IPS-18a (cell line): ENCODE measurements around the gene TRIM66.

Experiments
- H3K27ac ChIP-seq: one replicate; pipeline ENCODE4 v1.5.1; 2013; ENCODE audit warnings: low read length
- H3K27me3 ChIP-seq: one replicate; pipeline ENCODE4 v1.6.1; 2013; ENCODE audit warnings: mild to moderate bottlenecking, low read length; ENCODE audit not compliant: control insufficient read depth, insufficient read depth
- H3K36me3 ChIP-seq: one replicate; pipeline ENCODE4 v1.6.1; 2013; ENCODE audit warnings: low read depth, low read length; ENCODE audit not compliant: control insufficient read depth
- H3K4me1 ChIP-seq: one replicate; pipeline ENCODE4 v1.6.1; 2013; ENCODE audit warnings: low read depth, low read length; ENCODE audit not compliant: control insufficient read depth
- H3K4me3 ChIP-seq: one replicate; pipeline ENCODE4 v1.5.1; 2013; ENCODE audit warnings: low read length
- H3K9ac ChIP-seq: one replicate; pipeline ENCODE4 v1.6.1; 2013; ENCODE audit warnings: mild to moderate bottlenecking, low read length, moderate library complexity
- H3K9me3 ChIP-seq: one replicate; pipeline ENCODE4 v1.6.1; 2013; ENCODE audit warnings: low read depth, low read length; ENCODE audit not compliant: control insufficient read depth

TRIM66 gene, protein sequence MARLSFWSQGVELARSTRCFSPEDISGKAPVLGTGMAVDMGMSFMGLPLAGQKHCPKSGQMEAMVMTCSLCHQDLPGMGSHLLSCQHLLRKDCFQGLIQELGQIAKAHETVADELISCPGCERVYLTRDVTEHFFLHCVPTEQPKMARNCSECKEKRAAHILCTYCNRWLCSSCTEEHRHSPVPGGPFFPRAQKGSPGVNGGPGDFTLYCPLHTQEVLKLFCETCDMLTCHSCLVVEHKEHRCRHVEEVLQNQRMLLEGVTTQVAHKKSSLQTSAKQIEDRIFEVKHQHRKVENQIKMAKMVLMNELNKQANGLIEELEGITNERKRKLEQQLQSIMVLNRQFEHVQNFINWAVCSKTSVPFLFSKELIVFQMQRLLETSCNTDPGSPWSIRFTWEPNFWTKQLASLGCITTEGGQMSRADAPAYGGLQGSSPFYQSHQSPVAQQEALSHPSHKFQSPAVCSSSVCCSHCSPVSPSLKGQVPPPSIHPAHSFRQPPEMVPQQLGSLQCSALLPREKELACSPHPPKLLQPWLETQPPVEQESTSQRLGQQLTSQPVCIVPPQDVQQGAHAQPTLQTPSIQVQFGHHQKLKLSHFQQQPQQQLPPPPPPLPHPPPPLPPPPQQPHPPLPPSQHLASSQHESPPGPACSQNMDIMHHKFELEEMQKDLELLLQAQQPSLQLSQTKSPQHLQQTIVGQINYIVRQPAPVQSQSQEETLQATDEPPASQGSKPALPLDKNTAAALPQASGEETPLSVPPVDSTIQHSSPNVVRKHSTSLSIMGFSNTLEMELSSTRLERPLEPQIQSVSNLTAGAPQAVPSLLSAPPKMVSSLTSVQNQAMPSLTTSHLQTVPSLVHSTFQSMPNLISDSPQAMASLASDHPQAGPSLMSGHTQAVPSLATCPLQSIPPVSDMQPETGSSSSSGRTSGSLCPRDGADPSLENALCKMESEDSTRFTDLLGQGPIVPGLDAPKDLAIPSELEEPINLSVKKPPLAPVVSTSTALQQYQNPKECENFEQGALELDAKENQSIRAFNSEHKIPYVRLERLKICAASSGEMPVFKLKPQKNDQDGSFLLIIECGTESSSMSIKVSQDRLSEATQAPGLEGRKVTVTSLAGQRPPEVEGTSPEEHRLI (N-terminal part only)

GRCh38 chr11:8682303-8683114 is at the start of gene TRIM66, which contains the start of gene RPL27A:
TRIM66 (minus strand) TSS chr11:8682665; CDS start chr11:8672274, 10,391 bp downstream.
RPL27A (plus strand) TSS chr11:8682792; CDS start chr11:8682814, 22 bp downstream.
- Histone ChIP-seq H3K9me3 (no peaks in the 10 kb centered on the region), H3K4me1 (peaks cover 16% of the 10 kb centered on the region), H3K27ac (peak within 1 kb of the TSS; percentile 99), H3K36me3 (peaks cover 36% of the 10 kb centered on the region), H3K9ac (peak within 1 kb of the TSS; percentile 98), H3K4me3 (peak within 1 kb of the TSS; percentile 75), H3K27me3 (no peaks in the 10 kb centered on the region)

DNA sequence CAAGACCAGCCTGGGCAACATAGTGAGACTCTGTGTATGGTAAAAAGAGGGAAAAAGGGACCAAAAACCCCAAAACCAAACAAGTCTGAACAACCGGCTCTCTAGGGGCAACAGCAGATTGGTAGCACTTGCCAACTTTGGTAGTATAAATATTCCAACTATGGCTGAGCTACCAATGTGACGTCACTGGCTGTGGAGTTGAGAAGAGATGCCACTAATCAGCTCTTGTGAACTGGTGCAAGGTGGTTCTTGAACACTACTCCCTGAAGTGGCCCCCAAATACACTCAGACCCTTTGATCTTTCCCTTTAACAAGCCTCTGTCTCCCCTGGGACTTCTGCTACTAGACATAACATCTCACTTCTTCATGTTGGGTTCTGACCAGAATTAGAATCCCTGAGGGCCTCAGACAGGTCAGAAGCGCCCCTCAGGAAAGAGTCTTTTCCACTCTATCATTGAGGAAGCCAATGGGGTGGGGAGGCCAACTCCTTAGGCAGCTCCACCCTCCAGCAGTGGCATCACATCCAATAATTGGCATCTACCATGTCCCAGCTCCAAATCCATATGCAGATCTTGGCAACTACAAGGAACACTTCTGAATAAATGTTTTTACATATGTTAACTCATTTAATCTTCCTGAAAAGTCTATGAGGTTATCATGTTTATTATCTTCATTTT is 49.3 kb upstream of the TRIM66 start:
- no peaks in the 10 kb centered on the region for H3K4me1 ChIP-seq
- no peak overlapping the region for H3K9ac ChIP-seq
- no peak overlapping the region for H3K27ac ChIP-seq
- no peaks in the 10 kb centered on the region for H3K9me3 ChIP-seq
- no peaks in the 10 kb centered on the region for H3K36me3 ChIP-seq
- no peaks in the 10 kb centered on the region for H3K27me3 ChIP-seq
- no peak overlapping the region for H3K4me3 ChIP-seq

DNA sequence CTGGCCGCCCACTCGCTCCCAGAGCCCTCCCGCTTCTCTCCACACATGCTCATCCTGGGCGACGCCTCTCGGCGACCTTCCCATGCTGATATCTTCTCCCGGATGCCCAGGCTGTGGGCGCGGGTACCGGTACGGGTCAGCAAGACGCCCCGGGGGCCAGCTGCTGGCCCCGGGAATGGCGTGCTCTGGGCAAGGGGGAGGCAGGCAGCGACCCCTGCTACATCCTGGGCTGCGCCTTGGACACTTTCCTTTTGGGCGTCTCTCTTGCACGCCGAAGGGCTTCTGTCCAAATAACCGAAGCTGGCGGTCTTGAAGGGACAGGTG is 48.2 kb upstream of the TRIM66 start:
- Histone ChIP-seq H3K36me3 (peaks cover 2% of the 10 kb centered on the region), H3K27ac (no peak overlapping the region), H3K4me3 (no peak overlapping the region), H3K9ac (no peak overlapping the region), H3K9me3 (no peaks in the 10 kb centered on the region), H3K27me3 (no peaks in the 10 kb centered on the region), H3K4me1 (no peaks in the 10 kb centered on the region)

DNA sequence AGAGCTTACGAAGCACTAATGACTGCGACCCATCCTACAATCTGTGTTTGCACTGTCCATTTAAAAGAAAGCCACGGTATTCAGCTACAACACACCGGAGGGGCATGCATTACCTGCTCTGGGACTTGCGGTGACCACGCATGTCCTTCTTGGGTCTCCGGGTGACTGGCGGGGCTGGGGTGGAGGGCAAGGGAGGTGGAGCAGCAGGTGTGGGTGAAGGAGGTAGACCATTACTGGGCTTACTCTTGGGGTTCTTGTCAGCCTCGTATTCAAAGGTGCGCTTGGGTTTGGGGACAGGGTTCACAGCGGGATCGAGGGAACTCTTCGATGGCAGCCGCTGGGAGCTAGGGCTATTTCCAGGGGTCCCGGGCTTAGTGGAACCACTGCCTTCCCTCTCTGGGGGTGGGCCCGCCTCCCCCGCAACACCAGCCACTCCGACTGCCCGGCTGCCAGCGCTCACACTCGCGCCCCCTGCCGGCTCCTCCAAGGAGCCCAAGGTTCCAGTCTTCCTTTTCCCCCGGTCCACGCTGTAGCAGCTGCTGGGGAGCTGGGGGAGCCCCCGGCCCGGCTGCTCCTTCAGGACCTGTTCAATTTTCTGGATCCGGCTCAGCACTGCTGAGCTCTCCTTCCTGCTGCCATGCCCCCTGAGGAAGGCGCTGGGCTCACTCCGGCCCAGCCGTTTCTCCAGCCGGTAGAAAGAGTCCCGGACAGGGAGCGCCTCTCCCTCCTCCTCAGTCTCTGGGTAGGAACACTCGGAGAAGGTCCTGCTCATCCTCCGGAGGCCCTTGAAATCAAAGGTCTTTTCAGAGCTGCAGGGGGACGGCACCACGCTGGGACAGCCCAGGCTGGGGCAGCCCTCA is 47.6 kb upstream of the TRIM66 start:
- Histone ChIP-seq H3K27me3 (no peaks in the 10 kb centered on the region), H3K9me3 (no peaks in the 10 kb centered on the region), H3K27ac (no peak overlapping the region), H3K9ac (no peak overlapping the region), H3K36me3 (peaks cover 3% of the 10 kb centered on the region), H3K4me3 (no peak overlapping the region), H3K4me1 (no peaks in the 10 kb centered on the region)

GRCh38 chr11:8729067-8729466 is 46.6 kb upstream of the TRIM66 start:
- H3K9me3 ChIP-seq, result no peaks in the 10 kb centered on the region
- H3K36me3 ChIP-seq, result peaks cover 3% of the 10 kb centered on the region
- no peak overlapping the region for H3K9ac ChIP-seq
- H3K4me3 ChIP-seq, result no peak overlapping the region
- peaks cover 6% of the 10 kb centered on the region for H3K4me1 ChIP-seq
- no peaks in the 10 kb centered on the region for H3K27me3 ChIP-seq
- no peak overlapping the region for H3K27ac ChIP-seq

DNA sequence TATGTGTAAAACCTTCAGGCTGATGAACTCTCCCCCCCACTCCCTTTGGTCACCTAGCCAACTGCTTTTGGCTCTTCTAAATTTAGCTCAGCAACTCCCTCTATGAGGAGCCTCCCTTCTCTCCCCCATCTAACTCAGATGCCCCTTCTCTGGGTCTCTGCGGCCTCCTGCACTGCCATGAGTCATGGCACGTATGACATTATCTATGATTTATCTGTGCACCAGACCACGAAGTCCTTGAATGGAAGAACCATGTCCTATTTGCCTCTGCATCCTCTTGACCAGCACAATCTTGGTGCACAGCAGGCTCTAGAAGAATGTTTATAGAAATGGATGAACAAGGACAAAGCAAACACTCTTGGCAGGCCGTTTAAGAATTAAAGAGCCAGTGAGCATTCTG is 46.1 kb upstream of the TRIM66 start:
- Histone ChIP-seq H3K27ac (no peak overlapping the region), H3K9ac (no peak overlapping the region), H3K36me3 (peaks cover 3% of the 10 kb centered on the region), H3K27me3 (no peaks in the 10 kb centered on the region), H3K9me3 (no peaks in the 10 kb centered on the region), H3K4me3 (no peak overlapping the region), H3K4me1 (peaks cover 10% of the 10 kb centered on the region)

DNA sequence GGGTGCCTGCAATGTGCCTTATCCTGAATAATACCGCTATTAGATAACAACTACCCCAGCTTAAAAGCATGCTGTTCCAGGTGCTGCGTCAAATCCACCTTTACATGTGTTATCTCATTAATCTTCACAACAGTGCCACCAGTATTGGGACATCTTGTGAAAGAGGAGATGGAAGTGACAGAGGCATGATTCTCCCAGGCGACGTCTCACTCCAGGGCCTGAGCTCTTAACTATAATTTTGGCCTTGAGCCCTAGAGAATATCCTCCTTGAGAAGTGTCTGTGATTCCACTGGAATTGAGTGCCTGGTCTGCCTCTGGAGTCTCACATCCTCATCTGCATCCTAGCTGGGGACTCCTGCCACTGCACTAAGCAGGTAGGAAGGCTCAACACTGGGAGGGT is 43.9 kb upstream of the TRIM66 start:
- Histone ChIP-seq H3K27ac (no peak overlapping the region), H3K27me3 (no peaks in the 10 kb centered on the region), H3K9ac (no peak overlapping the region), H3K36me3 (peaks cover 3% of the 10 kb centered on the region), H3K4me3 (no peak overlapping the region), H3K9me3 (no peaks in the 10 kb centered on the region), H3K4me1 (peaks cover 12% of the 10 kb centered on the region)

GRCh38 chr11:8724682-8725081 is 42.2 kb upstream of the TRIM66 start:
- Histone ChIP-seq H3K4me3 (no peak overlapping the region), H3K9me3 (no peaks in the 10 kb centered on the region), H3K4me1 (peaks cover 12% of the 10 kb centered on the region), H3K9ac (no peak overlapping the region), H3K27ac (no peak overlapping the region), H3K27me3 (no peaks in the 10 kb centered on the region), H3K36me3 (peaks cover 3% of the 10 kb centered on the region)

DNA sequence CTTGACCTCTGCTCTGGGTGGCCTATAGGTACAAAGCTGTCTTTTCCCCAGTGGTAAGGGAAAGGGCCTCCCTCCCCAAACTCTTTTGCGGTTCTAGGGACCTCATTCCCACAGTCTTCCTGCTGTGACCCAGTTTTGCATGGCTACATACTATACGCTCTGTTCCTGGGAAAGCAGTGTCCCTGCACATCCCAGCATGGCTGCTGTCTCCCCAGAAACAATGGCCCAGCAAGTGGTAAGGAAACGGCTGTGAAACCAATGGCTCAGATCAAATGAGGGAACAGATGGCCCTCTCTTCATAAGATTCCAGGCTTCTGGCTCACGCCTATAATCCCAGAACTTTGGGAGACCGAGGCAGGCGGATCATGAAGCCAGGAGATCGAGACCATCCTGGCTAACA is 41.2 kb upstream of the TRIM66 start:
- H3K27me3 ChIP-seq, result no peaks in the 10 kb centered on the region
- H3K4me3 ChIP-seq, result no peak overlapping the region
- no peaks in the 10 kb centered on the region for H3K9me3 ChIP-seq
- no peak overlapping the region for H3K27ac ChIP-seq
- H3K9ac ChIP-seq, result no peak overlapping the region
- peaks cover 14% of the 10 kb centered on the region for H3K4me1 ChIP-seq
- peaks cover 3% of the 10 kb centered on the region for H3K36me3 ChIP-seq

- Histone ChIP-seq H3K9me3 (no peaks in the 10 kb centered on the region), H3K36me3 (peaks cover 3% of the 10 kb centered on the region), H3K4me3 (no peak overlapping the region), H3K4me1 (peaks cover 20% of the 10 kb centered on the region), H3K27me3 (no peaks in the 10 kb centered on the region), H3K27ac (no peak overlapping the region), H3K9ac (no peak overlapping the region)
These were observed 40.3 kb upstream of the TRIM66 start for GRCh38 chr11:8722809-8723208.
